CD14-positive monocyte (primary cell): Measurements from ENCODE around the gene PPARG. TPM values are rescaled to one million over a fixed set of nuclear protein-coding genes. Genes with fewer than 3 reads are reported as not detected.
A peak's percentile ranks its signal among the peaks of the same experiment; 100 is the strongest.

Source experiments
- DNase-seq, 3 donors: peaks; one replicate each; pipeline ENCODE4 v3.0.0-alpha.2; 2011 to 2022
- H2AFZ ChIP-seq: 2 replicates; pipeline ENCODE4 v1.6.0; 2012; ENCODE audit warnings: mild to moderate bottlenecking, low read depth, low read length, inconsistent platforms; ENCODE audit not compliant: insufficient read depth, poor library complexity, severe bottlenecking
- H3K27ac ChIP-seq, 2 donors: 1 replicate in 1 of 2; 2 replicates in 1 of 2; pipeline ENCODE4 v1.5.1; 2012 to 2013; ENCODE audit warnings: low read length in 2 of 2, control low read depth in 1 of 2, inconsistent platforms in 1 of 2, low read depth in 1 of 2, mild to moderate bottlenecking in 1 of 2
- H3K27me3 ChIP-seq, 2 donors: one replicate each; pipeline versions ENCODE4 v1.6.0 to v1.6.1; 2011 to 2013; ENCODE audit warnings: low read length in 2 of 2; ENCODE audit not compliant: control insufficient read depth in 2 of 2, insufficient read depth in 2 of 2
- H3K36me3 ChIP-seq, 2 donors: replicated peaks in 1 of 2; 1 replicate in 1 of 2; 2 replicates in 1 of 2; pipeline versions ENCODE4 v1.5.1 to v1.6.1; 2012 to 2013; ENCODE audit warnings: low read length in 2 of 2, control low read depth in 1 of 2, inconsistent platforms in 1 of 2, mild to moderate bottlenecking in 1 of 2; ENCODE audit not compliant: insufficient read depth in 2 of 2, control insufficient read depth in 1 of 2
- H3K4me1 ChIP-seq, 2 donors: 1 replicate in 1 of 2; 2 replicates in 1 of 2; pipeline versions ENCODE4 v1.5.1 to v1.6.1; 2012 to 2013; ENCODE audit warnings: low read length in 2 of 2, control low read depth in 1 of 2, inconsistent platforms in 1 of 2, mild to moderate bottlenecking in 1 of 2, moderate library complexity in 1 of 2; ENCODE audit not compliant: insufficient read depth in 2 of 2, control insufficient read depth in 1 of 2
- H3K4me2 ChIP-seq: replicated peaks from 2 replicates; pipeline ENCODE3; 2012; ENCODE audit warnings: low read length, moderate library complexity, mild to moderate bottlenecking; ENCODE audit not compliant: poor library complexity, severe bottlenecking; ENCODE audit errors: extremely low read depth
- H3K4me3 ChIP-seq, 3 experiments: fragments of 200-600 bp in 1 of 3; sonication (generic) in 1 of 3; replicated peaks in 1 of 3; 1 replicate in 2 of 3; 2 replicates in 1 of 3; pipeline ENCODE4 v1.5.1; 2011 to 2013; ENCODE audit warnings: low read length in 3 of 3, mild to moderate bottlenecking in 3 of 3, control low read depth in 2 of 3, low read depth in 2 of 3, inconsistent platforms in 1 of 3, moderate library complexity in 1 of 3
- H3K79me2 ChIP-seq: 2 replicates; pipeline ENCODE4 v1.6.0; 2012; ENCODE audit warnings: mild to moderate bottlenecking, control low read depth, inconsistent platforms, low read length, moderate library complexity; ENCODE audit not compliant: insufficient read depth
- H3K9ac ChIP-seq: 2 replicates; pipeline ENCODE4 v1.6.0; 2017; ENCODE audit warnings: low read length, mild to moderate bottlenecking; ENCODE audit not compliant: insufficient read depth, poor library complexity, severe bottlenecking
- H3K9me3 ChIP-seq, 2 donors: replicated peaks in 1 of 2; 1 replicate in 1 of 2; 2 replicates in 1 of 2; pipeline versions ENCODE4 v1.5.1 to v1.6.1; 2012 to 2013; ENCODE audit warnings: low read length in 2 of 2, control low read depth in 1 of 2; ENCODE audit not compliant: control insufficient read depth in 1 of 2, insufficient read depth in 1 of 2
- H4K20me1 ChIP-seq: 2 replicates; pipeline ENCODE4 v1.6.0; 2012; ENCODE audit warnings: mild to moderate bottlenecking, low read length, control low read depth, moderate library complexity; ENCODE audit not compliant: insufficient read depth
- H3K27ac Mint-ChIP-seq, 7 donors: one replicate each; pipeline ENCODE4 v1.8.0; 2020; ENCODE audit warnings: mild to moderate bottlenecking in 7 of 7, mixed read lengths in 7 of 7, moderate library complexity in 6 of 7, inconsistent platforms in 2 of 7
- H3K27me3 Mint-ChIP-seq, 3 donors: one replicate each; pipeline ENCODE4 v1.8.0; 2021 to 2022; ENCODE audit warnings: low read depth in 3 of 3, mild to moderate bottlenecking in 3 of 3, mixed read lengths in 3 of 3, moderate library complexity in 3 of 3, inconsistent platforms in 1 of 3
- H3K36me3 Mint-ChIP-seq, 2 donors: one replicate each; pipeline ENCODE4 v1.8.0; 2020; ENCODE audit warnings: mixed read lengths in 2 of 2, inconsistent platforms in 1 of 2, mild to moderate bottlenecking in 1 of 2
- H3K4me1 Mint-ChIP-seq: one replicate; pipeline ENCODE4 v1.8.0; 2020; ENCODE audit warnings: mild to moderate bottlenecking, mixed read lengths
- H3K4me3 Mint-ChIP-seq, 2 donors: one replicate each; pipeline ENCODE4 v1.8.0; 2020; ENCODE audit warnings: mild to moderate bottlenecking in 2 of 2, mixed read lengths in 2 of 2, moderate library complexity in 1 of 2
- H3K9me3 Mint-ChIP-seq, 7 donors: one replicate each; pipeline ENCODE4 v1.8.0; 2020 to 2022; ENCODE audit warnings: mixed read lengths in 7 of 7, mild to moderate bottlenecking in 6 of 7, moderate library complexity in 6 of 7, inconsistent platforms in 2 of 7
- whole genome bisulfite sequencing: methylation state at CpG from one replicate; pipeline ENCODE4 v1.1.5; 2013; ENCODE audit warnings: missing lambda C conversion rate; ENCODE audit not compliant: insufficient coverage; 5-methylcytosine and 5-hydroxymethylcytosine counted together
- intact Hi-C, 2 donors: fragments of 100-400 bp; cut with micrococcal nuclease; formaldehyde crosslinking; loops; one replicate each; pipeline versions ENCODE4 v1.15.0 to v1.15.1; 2023
- polyA plus RNA-seq, 3 donors: library from polyadenylated mRNA; depleted of rRNA in 1 of 3; unstranded in 2 of 3; stranded (reverse) in 1 of 3; fragments of 300-500 nt in 2 of 3; fragments of >200 nt in 1 of 3; fragmentation: Illumina TruSeq in 2 of 3; gene quantifications; 1 replicate in 2 of 3; 2 replicates in 1 of 3; pipeline ENCODE4 v1.2.3, GENCODE V29; 2012 to 2021
- TF ChIP-seq, protein P1 (sequence below): fragments of 200-600 bp; IDR thresholded peaks from one replicate; pipeline ENCODE4 v1.8.0; 2022; ENCODE audit warnings: antibody characterized with exemption, mild to moderate bottlenecking

The PPARG gene
- polyA plus RNA-seq, 3 donors: 0.56 to 2.0 (median 0.97) TPM

GRCh38 chr3:12356996-12357395 lies 68.1 kb downstream of the PPARG start:
- H3K9ac ChIP-seq: no peak overlapping the region
- no peaks in the 10 kb centered on the region for H3K79me2 ChIP-seq
- H3K27me3 ChIP-seq: no peaks in the 10 kb centered on the region
- no peaks in the 10 kb centered on the region for H3K9me3 ChIP-seq
- H3K36me3 ChIP-seq: no peaks in the 10 kb centered on the region
- H4K20me1 ChIP-seq: no peaks in the 10 kb centered on the region
- peak overlapping the region in 1 of 2 donors; percentile 1 for H3K4me3 Mint-ChIP-seq
- 26% methylated on average over 7 of the region's 7 CpGs for WGBS
- peaks cover 42 to 53% of the 10 kb centered on the region in 2 donors for H3K4me1 ChIP-seq
- intact Hi-C loops: loop anchor here in 1 of 2 donors (5.0 kb wide), 1 partner anchor 35 kb away; no protein-coding TSS in a partner anchor
- peak overlapping the region; percentile 43 for H2AFZ ChIP-seq
- peak overlapping the region; percentile 85 to 98 (median 93) for H3K27ac Mint-ChIP-seq
- H3K4me2 ChIP-seq: no peak overlapping the region
- TF ChIP-seq, protein P1, sequence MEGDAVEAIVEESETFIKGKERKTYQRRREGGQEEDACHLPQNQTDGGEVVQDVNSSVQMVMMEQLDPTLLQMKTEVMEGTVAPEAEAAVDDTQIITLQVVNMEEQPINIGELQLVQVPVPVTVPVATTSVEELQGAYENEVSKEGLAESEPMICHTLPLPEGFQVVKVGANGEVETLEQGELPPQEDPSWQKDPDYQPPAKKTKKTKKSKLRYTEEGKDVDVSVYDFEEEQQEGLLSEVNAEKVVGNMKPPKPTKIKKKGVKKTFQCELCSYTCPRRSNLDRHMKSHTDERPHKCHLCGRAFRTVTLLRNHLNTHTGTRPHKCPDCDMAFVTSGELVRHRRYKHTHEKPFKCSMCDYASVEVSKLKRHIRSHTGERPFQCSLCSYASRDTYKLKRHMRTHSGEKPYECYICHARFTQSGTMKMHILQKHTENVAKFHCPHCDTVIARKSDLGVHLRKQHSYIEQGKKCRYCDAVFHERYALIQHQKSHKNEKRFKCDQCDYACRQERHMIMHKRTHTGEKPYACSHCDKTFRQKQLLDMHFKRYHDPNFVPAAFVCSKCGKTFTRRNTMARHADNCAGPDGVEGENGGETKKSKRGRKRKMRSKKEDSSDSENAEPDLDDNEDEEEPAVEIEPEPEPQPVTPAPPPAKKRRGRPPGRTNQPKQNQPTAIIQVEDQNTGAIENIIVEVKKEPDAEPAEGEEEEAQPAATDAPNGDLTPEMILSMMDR: no peak
- DNase-seq: peak; percentile 91 to 94 (median 93)
- H3K4me1 Mint-ChIP-seq: peaks cover 59% of the 10 kb centered on the region
- no peaks in the 10 kb centered on the region for H3K27me3 Mint-ChIP-seq
- peaks cover 0 to 2% of the 10 kb centered on the region in 2 donors for H3K36me3 Mint-ChIP-seq
- peak overlapping the region in 1 of 3 experiments; percentile 3 for H3K4me3 ChIP-seq
- H3K9me3 Mint-ChIP-seq: no peaks in the 10 kb centered on the region
- peak overlapping the region; percentile 52 to 83 for H3K27ac ChIP-seq

DNA sequence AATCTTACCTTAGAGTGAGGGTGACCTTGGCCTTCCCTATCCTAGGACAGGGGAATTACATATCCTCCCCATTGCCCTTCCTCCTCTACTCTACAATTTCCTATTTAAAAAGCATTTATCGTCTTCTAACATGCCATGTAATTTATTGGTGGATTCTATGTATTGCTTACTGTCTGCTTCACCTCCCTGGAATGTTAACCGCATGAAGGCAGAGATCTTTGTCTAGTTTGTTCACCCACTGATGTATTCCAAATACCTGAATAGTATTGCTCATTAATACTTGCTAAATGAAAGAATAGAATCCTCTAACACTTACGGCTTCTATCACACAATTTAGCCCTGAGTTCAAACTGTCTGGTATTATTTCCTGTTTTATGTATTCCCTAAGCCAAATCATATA lies 68.6 kb downstream of the PPARG start:
- H3K4me2 ChIP-seq: no peak overlapping the region
- TF ChIP-seq, protein P1: no peak
- Mint-ChIP-seq H3K36me3 (peaks cover 0 to 2% of the 10 kb centered on the region in 2 donors), H3K27ac (peak overlapping the region; percentile 85 to 98 (median 93)), H3K27me3 (no peaks in the 10 kb centered on the region), H3K9me3 (no peaks in the 10 kb centered on the region), H3K4me3 (no peak overlapping the region), H3K4me1 (peaks cover 55% of the 10 kb centered on the region)
- H3K9me3 ChIP-seq: no peaks in the 10 kb centered on the region
- no peak for DNase-seq
- H3K27ac ChIP-seq: peak overlapping the region in 1 of 2 donors; percentile 83
- H3K9ac ChIP-seq: no peak overlapping the region
- peaks cover 40 to 49% of the 10 kb centered on the region in 2 donors for H3K4me1 ChIP-seq
- H3K79me2 ChIP-seq: no peaks in the 10 kb centered on the region
- H3K4me3 ChIP-seq: no peak overlapping the region
- no peaks in the 10 kb centered on the region for H3K27me3 ChIP-seq
- H3K36me3 ChIP-seq: no peaks in the 10 kb centered on the region
- intact Hi-C loops: loop anchor here in 1 of 2 donors (5.0 kb wide), 1 partner anchor 35 kb away; no protein-coding TSS in a partner anchor
- no CpG with 5 or more reads among the region's 3 CpGs for WGBS
- H2AFZ ChIP-seq: peak overlapping the region; percentile 43
- H4K20me1 ChIP-seq: no peaks in the 10 kb centered on the region
